Measurements from ENCODE around the gene S1PR1.

The S1PR1 gene

DNA sequence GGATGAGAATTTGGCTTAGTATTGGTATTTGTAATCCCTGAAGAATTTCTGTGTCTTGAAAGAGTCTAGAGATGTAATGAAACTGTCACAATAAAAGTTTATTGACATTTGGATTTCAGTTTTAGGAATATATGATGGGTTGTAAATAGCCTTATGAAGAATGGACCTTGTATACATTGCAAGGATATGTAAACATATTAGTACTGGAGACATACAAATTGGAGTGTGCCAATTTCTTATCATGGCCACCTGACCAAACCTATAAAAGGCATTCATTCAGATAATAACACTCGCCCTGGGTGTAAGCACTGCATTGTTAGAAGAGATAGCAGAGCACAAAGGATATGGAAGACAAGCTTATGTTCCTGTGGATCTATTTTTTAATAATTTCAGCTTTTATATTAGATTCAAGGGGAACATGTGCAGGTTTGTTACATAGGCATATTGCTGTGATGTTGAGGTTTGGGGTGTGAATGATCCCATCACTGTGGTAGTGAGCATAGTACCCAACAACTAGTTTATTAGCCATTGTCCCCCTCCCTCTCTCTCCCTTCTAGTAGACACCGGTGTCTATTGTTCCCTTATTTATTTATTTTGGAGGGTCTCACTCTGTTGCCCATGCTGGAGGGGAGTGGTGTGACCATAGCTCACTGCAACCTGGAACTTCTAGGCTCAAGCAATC, 8.6 kb downstream of the S1PR1 start:
- ChIA-PET CTCF (interaction anchor here (1.2 to 2.0 kb wide), 2 partner anchors 41 to 43 kb away, joined by 3 to 9 read pairs; no protein-coding TSS in a partner anchor), POLR2A (no interaction called here)
- DNase-seq (ENCODE audit: extremely low spot score) = no peak
- TF ChIP-seq NFRKB (IDR thresholded peaks at IDR 0.05) (no peak), L3MBTL2 (conservative IDR thresholded peaks at IDR 0.05) (no peak), CTBP1 (IDR thresholded peaks at IDR 0.05; ENCODE audit: borderline replicate concordance) (no peak), FOXA1 (IDR thresholded peaks at IDR 0.05) (no peak), HDGF (IDR thresholded peaks at IDR 0.05; ENCODE audit: borderline replicate concordance) (no peak), ELF4 (IDR thresholded peaks at IDR 0.05) (no peak)
- TF ChIP-seq, protein P1, sequence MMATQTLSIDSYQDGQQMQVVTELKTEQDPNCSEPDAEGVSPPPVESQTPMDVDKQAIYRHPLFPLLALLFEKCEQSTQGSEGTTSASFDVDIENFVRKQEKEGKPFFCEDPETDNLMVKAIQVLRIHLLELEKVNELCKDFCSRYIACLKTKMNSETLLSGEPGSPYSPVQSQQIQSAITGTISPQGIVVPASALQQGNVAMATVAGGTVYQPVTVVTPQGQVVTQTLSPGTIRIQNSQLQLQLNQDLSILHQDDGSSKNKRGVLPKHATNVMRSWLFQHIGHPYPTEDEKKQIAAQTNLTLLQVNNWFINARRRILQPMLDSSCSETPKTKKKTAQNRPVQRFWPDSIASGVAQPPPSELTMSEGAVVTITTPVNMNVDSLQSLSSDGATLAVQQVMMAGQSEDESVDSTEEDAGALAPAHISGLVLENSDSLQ (IDR thresholded peaks at IDR 0.05) = peak; percentile 28; the same call in 1 of the 2 replicates

DNA sequence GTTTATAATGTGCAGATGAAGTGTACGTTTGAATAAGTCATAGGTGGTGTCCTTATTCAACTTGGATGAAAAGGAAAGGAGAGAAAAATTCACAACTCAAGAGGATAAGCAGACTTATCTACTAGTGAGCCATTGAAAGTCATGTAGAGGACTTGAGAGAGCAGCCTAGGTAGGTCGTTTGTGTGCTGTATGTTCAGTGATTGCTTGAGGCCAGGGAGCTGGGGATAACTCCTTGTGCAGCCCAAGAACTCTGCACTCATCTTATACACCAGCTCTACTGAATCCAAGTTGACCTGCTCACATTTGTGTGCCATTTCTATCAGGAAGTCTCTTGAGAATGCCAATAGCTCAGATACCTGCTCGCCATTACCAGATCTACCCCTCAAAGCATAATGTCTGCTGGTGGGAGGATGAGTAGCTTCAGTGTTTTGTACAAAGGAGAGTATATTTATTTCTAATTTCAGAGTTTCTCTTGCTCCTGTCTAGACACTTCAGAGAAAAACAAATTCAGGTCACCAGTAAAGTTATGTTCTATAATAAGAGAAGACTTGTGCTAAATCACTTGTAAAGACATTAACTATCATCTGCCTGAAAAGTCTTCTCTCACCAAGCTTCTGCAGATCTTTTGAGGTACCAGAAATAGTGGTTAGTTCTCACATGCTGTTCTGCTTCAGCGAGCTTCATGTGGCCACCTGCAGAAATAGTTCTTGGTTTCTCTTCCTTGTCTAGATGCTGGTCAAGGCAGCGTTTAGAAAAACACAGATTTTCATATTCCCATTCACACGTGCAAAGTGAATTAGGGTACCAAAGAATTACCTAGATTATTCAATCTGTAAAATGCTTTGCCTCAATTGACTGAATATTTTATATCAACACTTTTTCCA, 10.8 kb downstream of the S1PR1 start:
- TF ChIP-seq SP1 (IDR thresholded peaks at IDR 0.05) (no peak), BHLHE40 (IDR thresholded peaks at IDR 0.05; ENCODE audit: borderline replicate concordance) (no peak), ARNT (IDR thresholded peaks at IDR 0.05) (no peak), NFRKB (IDR thresholded peaks at IDR 0.05) (no peak), TARDBP (IDR thresholded peaks at IDR 0.05) (no peak), HDGF (IDR thresholded peaks at IDR 0.05; ENCODE audit: borderline replicate concordance) (no peak), FOXA1 (IDR thresholded peaks at IDR 0.05) (no peak), FOXM1 (IDR thresholded peaks at IDR 0.05; ENCODE audit: borderline replicate concordance) (no peak), FOXK2 (IDR thresholded peaks at IDR 0.05) (no peak), SUZ12 (IDR thresholded peaks at IDR 0.05) (no peak), LEF1 (IDR thresholded peaks at IDR 0.05; ENCODE audit: borderline replicate concordance) (no peak), L3MBTL2 (conservative IDR thresholded peaks at IDR 0.05) (no peak), ZNF384 (IDR thresholded peaks at IDR 0.05) (no peak), ELF4 (IDR thresholded peaks at IDR 0.05) (no peak), CTBP1 (IDR thresholded peaks at IDR 0.05; ENCODE audit: borderline replicate concordance) (no peak)
- TF ChIP-seq, protein P1 (IDR thresholded peaks at IDR 0.05) = no peak
- DNase-seq (ENCODE audit: extremely low spot score) = no peak
- ChIA-PET POLR2A (interaction anchor here (1.2 kb wide), 1 partner anchor 9 kb away, joined by 3 read pairs; no protein-coding TSS in a partner anchor), CTCF (interaction anchor here (1.1 kb wide), 2 partner anchors 9 to 41 kb away, joined by 5 to 6 read pairs; no protein-coding TSS in a partner anchor)

DNA sequence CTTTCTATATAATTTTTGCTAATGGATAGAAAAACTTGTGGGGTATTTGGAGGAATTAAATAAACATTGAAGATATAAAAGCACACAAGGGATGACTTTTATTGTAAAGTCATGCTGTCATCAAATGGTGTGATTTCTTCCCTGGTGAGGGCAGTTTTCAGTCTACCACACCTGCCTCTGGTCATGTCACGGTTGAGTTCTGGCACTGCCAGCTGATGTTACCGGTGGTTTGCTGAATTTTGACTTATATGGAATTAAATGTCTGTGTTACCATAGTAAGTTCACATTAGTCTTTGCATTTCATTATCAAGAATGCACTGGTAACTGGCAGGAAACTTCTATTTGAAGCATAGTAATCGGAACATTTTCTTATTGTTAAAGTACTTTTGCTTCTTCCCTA, 13.4 kb downstream of the S1PR1 start:
- DNase-seq (ENCODE audit: extremely low spot score) = no peak
- ChIA-PET CTCF (interaction anchor here (1.6 to 2.9 kb wide), 2 partner anchors 11 to 14 kb away, joined by 7 to 18 read pairs; no protein-coding TSS in a partner anchor), POLR2A (interaction anchor here (1.1 kb wide), 1 partner anchor 12 kb away, joined by 6 read pairs; no protein-coding TSS in a partner anchor)
- TF ChIP-seq BHLHE40 (IDR thresholded peaks at IDR 0.05; ENCODE audit: borderline replicate concordance) (no peak), HDGF (IDR thresholded peaks at IDR 0.05; ENCODE audit: borderline replicate concordance) (no peak), ARNT (IDR thresholded peaks at IDR 0.05) (no peak), LEF1 (IDR thresholded peaks at IDR 0.05; ENCODE audit: borderline replicate concordance) (no peak), FOXA1 (IDR thresholded peaks at IDR 0.05) (no peak), L3MBTL2 (conservative IDR thresholded peaks at IDR 0.05) (no peak)
- TF ChIP-seq, protein P1 (IDR thresholded peaks at IDR 0.05) = no peak

DNA sequence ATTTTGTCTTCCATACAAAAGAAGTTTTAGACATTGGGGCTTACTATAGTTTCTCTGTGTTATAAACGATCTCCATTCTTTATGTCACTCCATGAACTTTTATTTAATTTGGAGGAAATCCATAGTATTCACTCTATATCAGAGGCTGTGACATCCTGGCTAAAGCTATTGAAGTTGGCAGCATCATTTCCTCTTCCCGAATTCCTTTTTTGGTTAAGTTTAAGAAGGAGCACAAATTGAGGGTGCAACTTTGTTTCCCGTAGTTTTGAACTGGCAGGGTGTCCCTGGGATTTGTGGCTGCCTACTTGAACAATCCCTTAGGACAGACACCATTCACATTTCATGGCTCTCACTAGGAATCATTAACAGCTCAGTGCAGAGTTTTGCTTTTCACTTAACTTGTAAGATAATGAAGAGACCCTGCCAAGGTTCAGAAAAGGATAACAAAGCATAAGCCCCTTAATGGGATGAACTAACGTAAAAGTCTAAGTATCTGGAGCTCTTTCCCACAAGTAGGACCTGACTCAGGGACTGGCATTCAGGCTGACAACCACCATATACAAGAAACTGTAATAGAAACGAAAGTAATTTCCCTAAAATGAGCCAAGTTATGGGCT, 13.9 kb downstream of the S1PR1 start:
- ChIA-PET POLR2A (interaction anchor here (0.9 to 1.1 kb wide), 2 partner anchors 12 to 15 kb away, joined by 5 to 6 read pairs; no protein-coding TSS in a partner anchor), CTCF (interaction anchor here (1.6 to 2.9 kb wide), 3 partner anchors 12 to 38 kb away, joined by 7 to 18 read pairs (median 7); no protein-coding TSS in a partner anchor)
- no peak for DNase-seq (ENCODE audit: extremely low spot score)
- TF ChIP-seq, protein P1 (IDR thresholded peaks at IDR 0.05) = no peak
- TF ChIP-seq L3MBTL2 (conservative IDR thresholded peaks at IDR 0.05) (no peak), BHLHE40 (IDR thresholded peaks at IDR 0.05; ENCODE audit: borderline replicate concordance) (no peak), ARNT (IDR thresholded peaks at IDR 0.05) (no peak)

GRCh38 chr1:101251504-101251903, 14.7 kb downstream of the S1PR1 start:
- ChIA-PET CTCF (interaction anchor here (1.1 to 2.9 kb wide), 4 partner anchors 13 to 331 kb away, joined by 3 to 18 read pairs (median 7); no protein-coding TSS in a partner anchor), POLR2A (interaction anchor here (0.9 to 1.1 kb wide), 2 partner anchors 13 to 16 kb away, joined by 5 to 6 read pairs; no protein-coding TSS in a partner anchor)
- no peak for TF ChIP-seq FOXM1 (IDR thresholded peaks at IDR 0.05; ENCODE audit: borderline replicate concordance)
- no peak for TF ChIP-seq NFRKB (IDR thresholded peaks at IDR 0.05)
- no peak for TF ChIP-seq LEF1 (IDR thresholded peaks at IDR 0.05; ENCODE audit: borderline replicate concordance)
- no peak for TF ChIP-seq SP1 (IDR thresholded peaks at IDR 0.05)
- TF ChIP-seq BHLHE40 (IDR thresholded peaks at IDR 0.05; ENCODE audit: borderline replicate concordance) = no peak
- TF ChIP-seq ZNF384 (IDR thresholded peaks at IDR 0.05) = no peak
- no peak for TF ChIP-seq FOXK2 (IDR thresholded peaks at IDR 0.05)
- TF ChIP-seq, protein P1 (IDR thresholded peaks at IDR 0.05) = no peak
- TF ChIP-seq SUZ12 (IDR thresholded peaks at IDR 0.05) = no peak
- TF ChIP-seq HDGF (IDR thresholded peaks at IDR 0.05; ENCODE audit: borderline replicate concordance) = no peak
- TF ChIP-seq TARDBP (IDR thresholded peaks at IDR 0.05) = no peak
- TF ChIP-seq CTBP1 (IDR thresholded peaks at IDR 0.05; ENCODE audit: borderline replicate concordance) = no peak
- no peak for TF ChIP-seq ARNT (IDR thresholded peaks at IDR 0.05)
- no peak for TF ChIP-seq L3MBTL2 (conservative IDR thresholded peaks at IDR 0.05)
- no peak for TF ChIP-seq FOXA1 (IDR thresholded peaks at IDR 0.05)
- no peak for TF ChIP-seq ELF4 (IDR thresholded peaks at IDR 0.05)
- no peak for DNase-seq (ENCODE audit: extremely low spot score)

Data from HEK293T (cell line).